Urinary bladder (tissue), 4 donors: ENCODE data around the gene HINFP. TPM values are rescaled to one million over a fixed set of nuclear protein-coding genes. Genes with fewer than 3 reads are reported as not detected.

Experiments used
- DNase-seq: peaks from one replicate; pipeline ENCODE4 v3.0.0-alpha.2; 2015; ENCODE audit errors: extremely low spot score
- H3K27ac ChIP-seq: one replicate; pipeline ENCODE4 v1.5.1; 2013; ENCODE audit warnings: low read depth, mild to moderate bottlenecking, moderate library complexity
- H3K36me3 ChIP-seq: one replicate; pipeline ENCODE4 v1.6.1; 2013; ENCODE audit warnings: mild to moderate bottlenecking, moderate library complexity; ENCODE audit not compliant: insufficient read depth
- H3K4me1 ChIP-seq: one replicate; pipeline ENCODE4 v1.6.1; 2013; ENCODE audit warnings: mild to moderate bottlenecking, moderate library complexity; ENCODE audit not compliant: insufficient read depth
- H3K4me3 ChIP-seq: one replicate; pipeline ENCODE4 v1.5.1; 2013; ENCODE audit warnings: low read depth, low read length
- WGBS: extraction: QIAGEN DNeasy Blood & Tissue Kit; methylation state at CpG from one replicate; pipeline ENCODE4 v1.1.7; 2013; 5-methylcytosine and 5-hydroxymethylcytosine counted together
- polyA plus RNA-seq: library from polyadenylated mRNA; stranded (reverse); fragments of 200-250 nt; gene quantifications from one replicate; pipeline ENCODE4 v1.2.3, GENCODE V29; 2013
- total RNA-seq: library from RNA; depleted of rRNA; stranded (reverse); fragments of >200 nt; gene quantifications from one replicate; pipeline ENCODE4 v1.2.3, GENCODE V29; 2014
- donor health status: healthy with polysubstance abuse.
- donor health status: healthy.

HINFP gene
- total RNA-seq (16.5 TPM), polyA plus RNA-seq (17.6 TPM)

- WGBS = under 1% methylated on average over 54 of the region's 54 CpGs
- DNase-seq = peak; percentile 95
- Histone ChIP-seq H3K4me3 (peak within 1 kb of the TSS; percentile 60), H3K4me1 (peaks cover 2% of the 10 kb centered on the region), H3K36me3 (no peaks in the 10 kb centered on the region), H3K27ac (peak within 1 kb of the TSS; percentile 84)
Measured at GRCh38 chr11:119121008-119121810, at the start of gene HINFP. HINFP (plus strand) TSS chr11:119121580; CDS start chr11:119126945, 5,365 bp downstream.

- 96% methylated on average over 11 of the region's 11 CpGs for WGBS
- H3K36me3 ChIP-seq = peaks cover 12% of the 10 kb centered on the region
- H3K27ac ChIP-seq = no peak overlapping the region
- H3K4me3 ChIP-seq = no peak overlapping the region
- no peaks in the 10 kb centered on the region for H3K4me1 ChIP-seq
- DNase-seq = no peak
Measured at GRCh38 chr11:119077839-119078238, 43.5 kb upstream of the HINFP start.

GRCh38 chr11:119078675-119079420 lies 42.5 kb upstream of the HINFP start:
- 93% methylated on average over 19 of the region's 19 CpGs for WGBS
- peaks cover 12% of the 10 kb centered on the region for H3K36me3 ChIP-seq
- H3K4me1 ChIP-seq = no peaks in the 10 kb centered on the region
- H3K27ac ChIP-seq = no peak overlapping the region
- DNase-seq = no peak
- no peak overlapping the region for H3K4me3 ChIP-seq

- peaks cover 12% of the 10 kb centered on the region for H3K36me3 ChIP-seq
- H3K4me1 ChIP-seq = no peaks in the 10 kb centered on the region
- H3K4me3 ChIP-seq = no peak overlapping the region
- WGBS = 73% methylated on average over 7 of the region's 7 CpGs
- DNase-seq = no peak
- H3K27ac ChIP-seq = no peak overlapping the region
Measured at GRCh38 chr11:119081682-119082260, 39.6 kb upstream of the HINFP start.

- peak; percentile 84 for DNase-seq
- Histone ChIP-seq H3K4me1 (no peaks in the 10 kb centered on the region), H3K36me3 (no peaks in the 10 kb centered on the region), H3K27ac (peak within 1 kb of the TSS; percentile 77), H3K4me3 (peak within 1 kb of the TSS; percentile 53)
- WGBS = under 1% methylated on average over 45 of the region's 45 CpGs
Measured at GRCh38 chr11:119084663-119085436, 36.5 kb upstream of the HINFP start, which contains the start of gene HMBS. HMBS (plus strand) TSS chr11:119084881; CDS start chr11:119085034, 153 bp downstream.

GRCh38 chr11:119085437-119085847 lies 35.9 kb upstream of the HINFP start:
- H3K4me1 ChIP-seq = no peaks in the 10 kb centered on the region
- peak overlapping the region; percentile 51 for H3K27ac ChIP-seq
- DNase-seq = no peak
- H3K4me3 ChIP-seq = peak overlapping the region; percentile 53
- H3K36me3 ChIP-seq = no peaks in the 10 kb centered on the region
- WGBS = under 1% methylated on average over 13 of the region's 13 CpGs

GRCh38 chr11:119087123-119087522 lies 34.3 kb upstream of the HINFP start:
- 92% methylated on average over 6 of the region's 6 CpGs for WGBS
- no peak overlapping the region for H3K4me3 ChIP-seq
- no peaks in the 10 kb centered on the region for H3K4me1 ChIP-seq
- DNase-seq = no peak
- no peak overlapping the region for H3K27ac ChIP-seq
- no peaks in the 10 kb centered on the region for H3K36me3 ChIP-seq

GRCh38 chr11:119087747-119088241 lies 33.6 kb upstream of the HINFP start:
- Histone ChIP-seq H3K27ac (no peak overlapping the region), H3K4me3 (no peak overlapping the region), H3K36me3 (no peaks in the 10 kb centered on the region), H3K4me1 (no peaks in the 10 kb centered on the region)
- DNase-seq = no peak
- 95% methylated on average over 2 of the region's 2 CpGs for WGBS

GRCh38 chr11:119088406-119088805 lies 33.0 kb upstream of the HINFP start:
- H3K27ac ChIP-seq = no peak overlapping the region
- no peak overlapping the region for H3K4me3 ChIP-seq
- H3K36me3 ChIP-seq = no peaks in the 10 kb centered on the region
- peaks cover 2% of the 10 kb centered on the region for H3K4me1 ChIP-seq
- 91% methylated on average over 9 of the region's 9 CpGs for WGBS
- DNase-seq = no peak

GRCh38 chr11:119089319-119089718 lies 32.1 kb upstream of the HINFP start:
- WGBS = 82% methylated on average over 1 of the region's 1 CpG
- DNase-seq = no peak
- Histone ChIP-seq H3K36me3 (no peaks in the 10 kb centered on the region), H3K4me1 (peaks cover 4% of the 10 kb centered on the region), H3K27ac (no peak overlapping the region), H3K4me3 (no peak overlapping the region)

GRCh38 chr11:119091178-119091577 lies 30.2 kb upstream of the HINFP start:
- 56% methylated on average over 9 of the region's 9 CpGs for WGBS
- DNase-seq = no peak
- no peak overlapping the region for H3K4me3 ChIP-seq
- no peaks in the 10 kb centered on the region for H3K36me3 ChIP-seq
- H3K4me1 ChIP-seq = peaks cover 4% of the 10 kb centered on the region
- no peak overlapping the region for H3K27ac ChIP-seq

- no peak for DNase-seq
- H3K4me1 ChIP-seq = peaks cover 4% of the 10 kb centered on the region
- no peak overlapping the region for H3K27ac ChIP-seq
- H3K36me3 ChIP-seq = no peaks in the 10 kb centered on the region
- 80% methylated on average over 13 of the region's 13 CpGs for WGBS
- no peak overlapping the region for H3K4me3 ChIP-seq
Measured at GRCh38 chr11:119091966-119092879, 29.2 kb upstream of the HINFP start.
